Liver (tissue), 3 donors: ENCODE results near the gene CGNL1.

Experiments used
- ATF3 ChIP-seq: IDR thresholded peaks from 2 replicates; pipeline ENCODE4 v1.6.1; 2016; ENCODE audit warnings: antibody characterized with exemption
- EGR1 ChIP-seq, 2 donors: IDR thresholded peaks; 2 replicates each; pipeline ENCODE4 v1.6.1; 2016 to 2018; ENCODE audit warnings: antibody characterized with exemption in 2 of 2, low read depth in 2 of 2
- FOXA1 ChIP-seq: IDR thresholded peaks from 2 replicates; pipeline ENCODE4 v1.6.1; 2016; ENCODE audit warnings: antibody characterized with exemption
- GABPA ChIP-seq, 2 donors: IDR thresholded peaks in 1 of 2; conservative IDR thresholded peaks in 1 of 2; 2 replicates each; pipeline ENCODE4 v1.6.1; 2016; ENCODE audit warnings: antibody characterized with exemption in 2 of 2, mild to moderate bottlenecking in 1 of 2, moderate library complexity in 1 of 2
- JUND ChIP-seq, 2 donors: IDR thresholded peaks; 2 replicates each; pipeline ENCODE4 v1.6.1; 2016; ENCODE audit warnings: antibody characterized with exemption in 2 of 2
- MAX ChIP-seq: IDR thresholded peaks from 2 replicates; pipeline ENCODE4 v1.6.1; 2016; ENCODE audit warnings: antibody characterized with exemption
- RAD21 ChIP-seq, 2 donors: IDR thresholded peaks; 2 replicates each; pipeline ENCODE4 v1.6.1; 2016; ENCODE audit warnings: antibody characterized with exemption in 2 of 2, mild to moderate bottlenecking in 2 of 2
- RXRA ChIP-seq, 2 donors: IDR thresholded peaks; 2 replicates each; pipeline ENCODE4 v1.6.1; 2017 to 2018; ENCODE audit warnings: antibody characterized with exemption in 2 of 2, mild to moderate bottlenecking in 1 of 2
- SP1 ChIP-seq: IDR thresholded peaks from 2 replicates; pipeline ENCODE4 v1.6.1; 2018; ENCODE audit warnings: antibody characterized with exemption, mild to moderate bottlenecking
- TAF1 ChIP-seq: conservative IDR thresholded peaks from 2 replicates; pipeline ENCODE4 v1.6.1; 2016; ENCODE audit warnings: antibody characterized with exemption, mild to moderate bottlenecking
- TF ChIP-seq, protein P1 (sequence below): fragments of 150-350 bp; IDR thresholded peaks from 2 replicates; pipeline ENCODE4 v1.5.1; 2017; ENCODE audit warnings: improper control_type of control experiment, low read depth, low read length; ENCODE audit not compliant: missing input control
- TF ChIP-seq, protein P2 (sequence below): IDR thresholded peaks from 2 replicates; pipeline ENCODE4 v1.6.1; 2016; ENCODE audit warnings: antibody characterized with exemption, mild to moderate bottlenecking
- TF ChIP-seq, protein P3 (sequence below): IDR thresholded peaks from 2 replicates; pipeline ENCODE4 v1.6.1; 2016; ENCODE audit warnings: antibody characterized with exemption
- donor health status: healthy.
- donor health status: healthy.

GRCh38 chr15:57410373-57410772 is 34.1 kb downstream of the CGNL1 start:
- TF ChIP-seq, protein P1, sequence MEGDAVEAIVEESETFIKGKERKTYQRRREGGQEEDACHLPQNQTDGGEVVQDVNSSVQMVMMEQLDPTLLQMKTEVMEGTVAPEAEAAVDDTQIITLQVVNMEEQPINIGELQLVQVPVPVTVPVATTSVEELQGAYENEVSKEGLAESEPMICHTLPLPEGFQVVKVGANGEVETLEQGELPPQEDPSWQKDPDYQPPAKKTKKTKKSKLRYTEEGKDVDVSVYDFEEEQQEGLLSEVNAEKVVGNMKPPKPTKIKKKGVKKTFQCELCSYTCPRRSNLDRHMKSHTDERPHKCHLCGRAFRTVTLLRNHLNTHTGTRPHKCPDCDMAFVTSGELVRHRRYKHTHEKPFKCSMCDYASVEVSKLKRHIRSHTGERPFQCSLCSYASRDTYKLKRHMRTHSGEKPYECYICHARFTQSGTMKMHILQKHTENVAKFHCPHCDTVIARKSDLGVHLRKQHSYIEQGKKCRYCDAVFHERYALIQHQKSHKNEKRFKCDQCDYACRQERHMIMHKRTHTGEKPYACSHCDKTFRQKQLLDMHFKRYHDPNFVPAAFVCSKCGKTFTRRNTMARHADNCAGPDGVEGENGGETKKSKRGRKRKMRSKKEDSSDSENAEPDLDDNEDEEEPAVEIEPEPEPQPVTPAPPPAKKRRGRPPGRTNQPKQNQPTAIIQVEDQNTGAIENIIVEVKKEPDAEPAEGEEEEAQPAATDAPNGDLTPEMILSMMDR, result no peak
- TF ChIP-seq TAF1 (no peak), MAX (no peak), RAD21 (IDR thresholded peaks at IDR 0.05) (no peak), JUND (IDR thresholded peaks at IDR 0.05) (no peak), EGR1 (IDR thresholded peaks at IDR 0.05; ENCODE audit: low read depth in 2 of 2) (no peak), GABPA (IDR thresholded peaks at IDR 0.05 in 1 of 2, conservative IDR thresholded peaks at IDR 0.05 in 1 of 2) (no peak), RXRA (IDR thresholded peaks at IDR 0.05) (no peak), FOXA1 (no peak), SP1 (no peak), ATF3 (no peak)
- TF ChIP-seq, protein P2, sequence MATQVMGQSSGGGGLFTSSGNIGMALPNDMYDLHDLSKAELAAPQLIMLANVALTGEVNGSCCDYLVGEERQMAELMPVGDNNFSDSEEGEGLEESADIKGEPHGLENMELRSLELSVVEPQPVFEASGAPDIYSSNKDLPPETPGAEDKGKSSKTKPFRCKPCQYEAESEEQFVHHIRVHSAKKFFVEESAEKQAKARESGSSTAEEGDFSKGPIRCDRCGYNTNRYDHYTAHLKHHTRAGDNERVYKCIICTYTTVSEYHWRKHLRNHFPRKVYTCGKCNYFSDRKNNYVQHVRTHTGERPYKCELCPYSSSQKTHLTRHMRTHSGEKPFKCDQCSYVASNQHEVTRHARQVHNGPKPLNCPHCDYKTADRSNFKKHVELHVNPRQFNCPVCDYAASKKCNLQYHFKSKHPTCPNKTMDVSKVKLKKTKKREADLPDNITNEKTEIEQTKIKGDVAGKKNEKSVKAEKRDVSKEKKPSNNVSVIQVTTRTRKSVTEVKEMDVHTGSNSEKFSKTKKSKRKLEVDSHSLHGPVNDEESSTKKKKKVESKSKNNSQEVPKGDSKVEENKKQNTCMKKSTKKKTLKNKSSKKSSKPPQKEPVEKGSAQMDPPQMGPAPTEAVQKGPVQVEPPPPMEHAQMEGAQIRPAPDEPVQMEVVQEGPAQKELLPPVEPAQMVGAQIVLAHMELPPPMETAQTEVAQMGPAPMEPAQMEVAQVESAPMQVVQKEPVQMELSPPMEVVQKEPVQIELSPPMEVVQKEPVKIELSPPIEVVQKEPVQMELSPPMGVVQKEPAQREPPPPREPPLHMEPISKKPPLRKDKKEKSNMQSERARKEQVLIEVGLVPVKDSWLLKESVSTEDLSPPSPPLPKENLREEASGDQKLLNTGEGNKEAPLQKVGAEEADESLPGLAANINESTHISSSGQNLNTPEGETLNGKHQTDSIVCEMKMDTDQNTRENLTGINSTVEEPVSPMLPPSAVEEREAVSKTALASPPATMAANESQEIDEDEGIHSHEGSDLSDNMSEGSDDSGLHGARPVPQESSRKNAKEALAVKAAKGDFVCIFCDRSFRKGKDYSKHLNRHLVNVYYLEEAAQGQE, result no peak
- TF ChIP-seq, protein P3, sequence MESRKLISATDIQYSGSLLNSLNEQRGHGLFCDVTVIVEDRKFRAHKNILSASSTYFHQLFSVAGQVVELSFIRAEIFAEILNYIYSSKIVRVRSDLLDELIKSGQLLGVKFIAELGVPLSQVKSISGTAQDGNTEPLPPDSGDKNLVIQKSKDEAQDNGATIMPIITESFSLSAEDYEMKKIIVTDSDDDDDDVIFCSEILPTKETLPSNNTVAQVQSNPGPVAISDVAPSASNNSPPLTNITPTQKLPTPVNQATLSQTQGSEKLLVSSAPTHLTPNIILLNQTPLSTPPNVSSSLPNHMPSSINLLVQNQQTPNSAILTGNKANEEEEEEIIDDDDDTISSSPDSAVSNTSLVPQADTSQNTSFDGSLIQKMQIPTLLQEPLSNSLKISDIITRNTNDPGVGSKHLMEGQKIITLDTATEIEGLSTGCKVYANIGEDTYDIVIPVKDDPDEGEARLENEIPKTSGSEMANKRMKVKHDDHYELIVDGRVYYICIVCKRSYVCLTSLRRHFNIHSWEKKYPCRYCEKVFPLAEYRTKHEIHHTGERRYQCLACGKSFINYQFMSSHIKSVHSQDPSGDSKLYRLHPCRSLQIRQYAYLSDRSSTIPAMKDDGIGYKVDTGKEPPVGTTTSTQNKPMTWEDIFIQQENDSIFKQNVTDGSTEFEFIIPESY, result no peak
